HEK293 (cell line): ENCODE measurements around the gene CCP110.

ENCODE experiments used
- FEZF1 ChIP-seq: fragments of 450-650 bp; formaldehyde crosslinking; IDR thresholded peaks from 2 replicates; pipeline ENCODE4 v1.5.1; 2016; ENCODE audit warnings: missing biosample characterization, missing genetic modification characterization
- GLIS2 ChIP-seq: fragments of 450-650 bp; formaldehyde crosslinking; IDR thresholded peaks from 2 replicates; pipeline ENCODE4 v1.5.1; 2016; ENCODE audit warnings: missing biosample characterization, missing genetic modification characterization
- HIC1 ChIP-seq: fragments of 450-650 bp; formaldehyde crosslinking; IDR thresholded peaks from 2 replicates; pipeline ENCODE4 v1.5.1; 2016; ENCODE audit warnings: missing biosample characterization, missing genetic modification characterization
- HOXA7 ChIP-seq: sonication (generic); formaldehyde crosslinking; IDR thresholded peaks from 2 replicates; pipeline ENCODE4 v1.8.1; 2022; ENCODE audit warnings: missing genetic modification reagents, borderline replicate concordance
- HOXC10 ChIP-seq: sonication (generic); formaldehyde crosslinking; IDR thresholded peaks from 2 replicates; pipeline ENCODE4 v1.8.1; 2023; ENCODE audit warnings: mild to moderate bottlenecking, missing genetic modification reagents
- INSM2 ChIP-seq: fragments of 450-650 bp; formaldehyde crosslinking; IDR thresholded peaks from 2 replicates; pipeline ENCODE4 v1.5.1; 2016; ENCODE audit warnings: missing biosample characterization, missing genetic modification characterization
- MEIS1 ChIP-seq: sonication (generic); formaldehyde crosslinking; IDR thresholded peaks from 2 replicates; pipeline ENCODE4 v1.8.1; 2022; ENCODE audit warnings: missing genetic modification reagents, mild to moderate bottlenecking, borderline replicate concordance
- REST ChIP-seq: fragments of 450-650 bp; formaldehyde crosslinking; IDR thresholded peaks from 2 replicates; pipeline ENCODE4 v1.5.1; 2016; ENCODE audit warnings: missing biosample characterization, missing genetic modification characterization
- SCRT1 ChIP-seq: fragments of 450-650 bp; formaldehyde crosslinking; IDR thresholded peaks from 2 replicates; pipeline ENCODE4 v1.5.1; 2016; ENCODE audit warnings: missing biosample characterization, missing genetic modification characterization, borderline replicate concordance
- ZBTB48 ChIP-seq: fragments of 450-650 bp; formaldehyde crosslinking; IDR thresholded peaks from 2 replicates; pipeline ENCODE4 v1.5.1; 2016; ENCODE audit warnings: missing biosample characterization, missing genetic modification characterization
- ZBTB8A ChIP-seq: fragments of 450-650 bp; formaldehyde crosslinking; IDR thresholded peaks from 2 replicates; pipeline ENCODE4 v1.5.1; 2016; ENCODE audit warnings: missing biosample characterization, missing genetic modification characterization
- ZFP41 ChIP-seq: fragments of 450-650 bp; formaldehyde crosslinking; IDR thresholded peaks from 2 replicates; pipeline ENCODE4 v1.5.1; 2016; ENCODE audit warnings: missing biosample characterization, missing genetic modification characterization, borderline replicate concordance
- ZNF146 ChIP-seq: fragments of 450-650 bp; formaldehyde crosslinking; IDR thresholded peaks from 2 replicates; pipeline ENCODE4 v1.5.1; 2016; ENCODE audit warnings: missing biosample characterization, missing genetic modification characterization
- ZNF2 ChIP-seq: fragments of 450-650 bp; formaldehyde crosslinking; IDR thresholded peaks from 2 replicates; pipeline ENCODE4 v1.5.1; 2016; ENCODE audit warnings: missing biosample characterization, missing genetic modification characterization
- ZNF223 ChIP-seq: fragments of 450-650 bp; formaldehyde crosslinking; IDR thresholded peaks from 2 replicates; pipeline ENCODE4 v1.5.1; 2016; ENCODE audit warnings: missing biosample characterization, missing genetic modification characterization
- ZNF274 ChIP-seq, 2 experiments: fragments of 200-500 bp in 1 of 2; fragments of 450-650 bp in 1 of 2; sonication (Bioruptor generic) in 1 of 2; formaldehyde crosslinking in 1 of 2; IDR thresholded peaks; 2 replicates each; pipeline versions ENCODE4 v1.5.1 to v1.6.1; 2014 to 2016; ENCODE audit warnings: borderline replicate concordance in 1 of 2, inconsistent platforms in 1 of 2, low read length in 1 of 2, missing biosample characterization in 1 of 2, missing genetic modification characterization in 1 of 2
- ZNF311 ChIP-seq: fragments of 450-650 bp; formaldehyde crosslinking; IDR thresholded peaks from 2 replicates; pipeline ENCODE4 v1.5.1; 2017; ENCODE audit warnings: missing biosample characterization, missing genetic modification characterization, borderline replicate concordance
- ZNF341 ChIP-seq: fragments of 450-650 bp; formaldehyde crosslinking; IDR thresholded peaks from 2 replicates; pipeline ENCODE4; 2016; ENCODE audit warnings: low read depth, missing biosample characterization, missing genetic modification characterization
- ZNF404 ChIP-seq: fragments of 450-650 bp; formaldehyde crosslinking; IDR thresholded peaks from 2 replicates; pipeline ENCODE4 v1.5.1; 2017; ENCODE audit warnings: missing biosample characterization, missing genetic modification characterization
- ZNF423 ChIP-seq: fragments of 450-650 bp; formaldehyde crosslinking; IDR thresholded peaks from 2 replicates; pipeline ENCODE4 v1.5.1; 2016; ENCODE audit warnings: missing biosample characterization, missing genetic modification characterization
- ZNF449 ChIP-seq: fragments of 450-650 bp; formaldehyde crosslinking; IDR thresholded peaks from 2 replicates; pipeline ENCODE4 v1.5.1; 2017; ENCODE audit warnings: missing biosample characterization, mild to moderate bottlenecking, missing genetic modification characterization, moderate library complexity
- ZNF488 ChIP-seq: fragments of 450-650 bp; formaldehyde crosslinking; IDR thresholded peaks from 2 replicates; pipeline ENCODE4 v1.5.1; 2016; ENCODE audit warnings: missing biosample characterization, missing genetic modification characterization
- ZNF529 ChIP-seq: fragments of 450-650 bp; formaldehyde crosslinking; IDR thresholded peaks from 2 replicates; pipeline ENCODE4 v1.5.1; 2017; ENCODE audit warnings: missing genetic modification characterization, missing biosample characterization; ENCODE audit not compliant: insufficient replicate concordance
- ZNF549 ChIP-seq: fragments of 450-650 bp; IDR thresholded peaks from 2 replicates; pipeline ENCODE4 v1.5.1; 2018; ENCODE audit warnings: missing biosample characterization, missing genetic modification characterization, mild to moderate bottlenecking, inconsistent platforms, moderate library complexity
- ZNF560 ChIP-seq: fragments of 450-650 bp; formaldehyde crosslinking; IDR thresholded peaks from 2 replicates; pipeline ENCODE4 v1.5.1; 2017; ENCODE audit warnings: missing biosample characterization, missing genetic modification characterization, borderline replicate concordance
- ZNF664 ChIP-seq: fragments of 450-650 bp; formaldehyde crosslinking; IDR thresholded peaks from 2 replicates; pipeline ENCODE4 v1.5.1; 2016; ENCODE audit warnings: missing biosample characterization, missing genetic modification characterization
- ZNF692 ChIP-seq: fragments of 450-650 bp; formaldehyde crosslinking; IDR thresholded peaks from 2 replicates; pipeline ENCODE4 v1.5.1; 2016; ENCODE audit warnings: missing biosample characterization, missing genetic modification characterization
- ZNF776 ChIP-seq: fragments of 450-650 bp; formaldehyde crosslinking; IDR thresholded peaks from 2 replicates; pipeline ENCODE4 v1.5.0; 2017; ENCODE audit warnings: missing biosample characterization, missing genetic modification characterization, borderline replicate concordance
- ZSCAN16 ChIP-seq: fragments of 450-650 bp; formaldehyde crosslinking; IDR thresholded peaks from 2 replicates; pipeline ENCODE4 v1.5.1; 2016; ENCODE audit warnings: missing biosample characterization, missing genetic modification characterization
- ZXDB ChIP-seq: fragments of 450-650 bp; formaldehyde crosslinking; IDR thresholded peaks from 2 replicates; pipeline ENCODE4 v1.5.1; 2016; ENCODE audit warnings: missing biosample characterization, missing genetic modification characterization

CCP110 gene

GRCh38 chr16:19520861-19521331 is 2.8 kb upstream of the CCP110 start (continued):
- peak; percentile 85 for TF ChIP-seq ZNF692
- TF ChIP-seq ZNF529 = no peak
- TF ChIP-seq ZNF488 (tag by site-specific recombination) = no peak
- no peak for TF ChIP-seq ZNF311
- TF ChIP-seq ZNF776 (tag by site-specific recombination) = no peak
- no peak for TF ChIP-seq ZNF404 (tag by site-specific recombination)
- no peak for TF ChIP-seq ZFP41 (tag by site-specific recombination)
- peak; percentile 21; the same call in 1 of the 2 replicates for TF ChIP-seq ZSCAN16 (tag by site-specific recombination)
- no peak for TF ChIP-seq HIC1 (tag by site-specific recombination)
- TF ChIP-seq FEZF1 = peak; percentile 23; the same call in 1 of the 2 replicates
- TF ChIP-seq ZXDB (tag by site-specific recombination) = peak; percentile 68
- no peak for TF ChIP-seq MEIS1 (CRISPR knock-in tag)
- TF ChIP-seq ZBTB48 = no peak
- no peak for TF ChIP-seq REST (tag by site-specific recombination)
- TF ChIP-seq ZNF549 (tag by site-specific recombination) = no peak
- no peak for TF ChIP-seq ZNF341 (tag by site-specific recombination)
- TF ChIP-seq ZBTB8A = no peak
- TF ChIP-seq SCRT1 (tag by site-specific recombination) = no peak
- TF ChIP-seq INSM2 (tag by site-specific recombination) = no peak
- no peak for TF ChIP-seq ZNF449 (tag by site-specific recombination)
- TF ChIP-seq ZNF664 (tag by site-specific recombination) = no peak
- no peak for TF ChIP-seq ZNF560 (tag by site-specific recombination)
- TF ChIP-seq ZNF274 (IDR thresholded peaks at IDR 0.05; ENCODE audit: low read length) = no peak
- TF ChIP-seq ZNF274 (tag by site-specific recombination; IDR thresholded peaks at IDR 0.05; ENCODE audit: borderline replicate concordance) = no peak
- TF ChIP-seq ZNF146 (tag by site-specific recombination) = 0 out of 2 replicates have a peak, but pooled peaks have one; percentile 1
- no peak for TF ChIP-seq GLIS2 (tag by site-specific recombination)
- no peak for TF ChIP-seq HOXC10
- no peak for TF ChIP-seq ZNF423 (tag by site-specific recombination)
- TF ChIP-seq ZNF2 (tag by site-specific recombination) = no peak; the same call in 1 of the 2 replicates
- no peak for TF ChIP-seq ZNF223
- no peak for TF ChIP-seq HOXA7 (CRISPR knock-in tag)
